MCF 10A (cell line): ENCODE data around the gene SLC49A4. TPM values are rescaled to one million over a fixed set of nuclear protein-coding genes. Genes with fewer than 3 reads are reported as not detected.

Experiments
- BruUV-seq: library from RNA; stranded (reverse); fragments of 400-500 nt; replicated peaks from 2 replicates; lab custom pipeline; 2021; lab: Mats Ljungman, UMichigan
- CTCF ChIA-PET: fragments of 300-600 bp; sonication (Branson Sonifier 250); formaldehyde crosslinking; extraction: SDS; loops from one replicate; lab custom pipeline; 2021; ENCODE audit warnings: antibody characterized with exemption, inconsistent platforms; lab: Yijun Ruan, JAX
- POLR2A ChIA-PET: fragments of 300-600, 350-650 bp; sonication (Branson Sonifier 250); formaldehyde crosslinking; extraction: SDS; loops from one replicate; lab custom pipeline; 2020; ENCODE audit warnings: antibody characterized with exemption, inconsistent platforms; lab: Yijun Ruan, JAX
- DNase-seq: peaks from one replicate; pipeline ENCODE4 v3.0.0-alpha.2; 2018; ENCODE audit not compliant: unreplicated experiment
- H3K27ac Mint-ChIP-seq: one replicate; pipeline ENCODE4 v1.8.0; 2022; ENCODE audit warnings: mild to moderate bottlenecking, low read depth, mixed read lengths; ENCODE audit not compliant: unreplicated experiment
- H3K27me3 Mint-ChIP-seq: one replicate; pipeline ENCODE4 v1.8.0; 2022; ENCODE audit warnings: mixed read lengths; ENCODE audit not compliant: insufficient read depth, unreplicated experiment
- H3K36me3 Mint-ChIP-seq: one replicate; pipeline ENCODE4 v1.8.0; 2022; ENCODE audit warnings: mild to moderate bottlenecking, moderate library complexity, mixed read lengths; ENCODE audit not compliant: insufficient read depth, unreplicated experiment
- H3K4me1 Mint-ChIP-seq: one replicate; pipeline ENCODE4 v1.8.0; 2022; ENCODE audit warnings: mixed read lengths; ENCODE audit not compliant: insufficient read depth, unreplicated experiment
- H3K4me3 Mint-ChIP-seq: one replicate; pipeline ENCODE4 v1.8.0; 2022; ENCODE audit warnings: mild to moderate bottlenecking, moderate library complexity, mixed read lengths; ENCODE audit not compliant: unreplicated experiment
- H3K9me3 Mint-ChIP-seq: one replicate; pipeline ENCODE4 v1.8.0; 2022; ENCODE audit warnings: mixed read lengths; ENCODE audit not compliant: unreplicated experiment
- CTCF ChIP-seq: fragments of 200-600 bp; IDR thresholded peaks from one replicate; pipeline ENCODE4 v1.8.0; 2022; ENCODE audit warnings: antibody characterized with exemption, mild to moderate bottlenecking; ENCODE audit not compliant: unreplicated experiment
- intact Hi-C: fragments of 100-400 bp; cut with micrococcal nuclease; formaldehyde crosslinking; loops from 2 replicates; pipeline ENCODE4 v1.14.1; 2022
- total RNA-seq: library from RNA; stranded (reverse); gene quantifications from 2 replicates; pipeline ENCODE4 v1.2.3, GENCODE V29; 2022

The SLC49A4 gene
- total RNA-seq, 1 experiment from 2014 or later: 11.4 TPM

DNA sequence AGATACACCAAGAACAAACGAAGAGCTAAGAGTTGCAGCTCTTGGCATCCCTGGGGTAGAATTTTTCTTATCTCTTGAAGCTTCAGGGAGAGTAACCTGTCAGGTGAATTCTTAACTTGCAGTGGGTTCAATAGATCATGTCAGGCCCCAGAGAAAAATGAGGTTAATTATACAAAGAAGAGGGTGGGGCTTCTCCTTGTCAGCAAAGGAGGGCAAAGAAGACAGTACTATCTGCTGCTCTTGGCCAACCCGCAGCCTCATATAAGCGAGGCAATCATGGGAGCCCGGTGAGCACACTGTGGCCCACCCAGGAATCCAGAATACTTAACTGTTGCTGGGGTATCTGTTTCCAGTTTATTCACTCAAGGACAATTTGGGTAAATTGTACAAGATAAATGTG, 122.5 kb downstream of the SLC49A4 start:
- POLR2A ChIA-PET: interaction anchor here (1.1 kb wide), 1 partner anchor 61 kb away, joined by 4 read pairs; no protein-coding TSS in a partner anchor
- intact Hi-C loops: no loop called here
- CTCF ChIA-PET: no interaction called here
- BruUV-seq: no TSS peak
- Mint-ChIP-seq H3K9me3 (no peaks in the 10 kb centered on the region), H3K27me3 (peaks cover 27% of the 10 kb centered on the region), H3K27ac (no peak overlapping the region), H3K36me3 (no peaks in the 10 kb centered on the region), H3K4me1 (no peaks in the 10 kb centered on the region), H3K4me3 (no peak overlapping the region)
- TF ChIP-seq CTCF: no peak
- no peak for DNase-seq

DNA sequence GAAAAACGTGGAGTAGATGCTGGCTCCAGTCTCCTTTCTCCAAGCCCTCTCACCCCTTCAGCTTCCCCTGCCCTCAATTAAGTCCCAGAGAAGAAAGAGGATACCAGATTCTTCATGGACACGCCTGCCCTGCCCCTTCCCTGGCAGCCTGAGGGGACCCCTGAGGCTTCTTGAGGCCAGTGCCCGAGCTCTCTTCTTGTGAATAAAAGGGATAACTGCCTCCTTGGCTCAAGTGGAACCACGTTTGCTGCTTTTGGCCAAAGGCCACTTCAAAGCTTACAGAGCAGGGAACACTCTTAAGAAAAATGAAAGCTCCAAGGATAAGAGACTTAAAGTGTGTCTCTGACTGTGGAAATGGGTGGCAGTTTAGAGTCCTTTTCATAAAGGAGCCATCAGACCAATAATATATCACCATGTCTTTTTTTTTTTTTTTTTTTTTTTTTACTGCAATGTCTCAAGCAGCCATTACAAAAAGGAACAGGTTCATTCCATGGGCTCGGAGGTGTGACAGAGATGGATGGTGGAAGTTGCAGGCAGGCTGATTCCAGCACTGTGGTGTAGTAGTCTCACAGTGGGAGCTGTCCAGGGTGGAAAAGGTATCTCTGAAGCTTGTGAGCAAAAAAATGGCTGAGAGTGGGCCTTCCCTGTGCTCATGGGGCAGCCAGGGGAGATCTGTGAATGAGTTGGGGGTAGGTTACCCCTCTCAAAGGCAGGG, 123.9 kb downstream of the SLC49A4 start:
- Mint-ChIP-seq H3K27me3 (peaks cover 27% of the 10 kb centered on the region), H3K4me3 (no peak overlapping the region), H3K9me3 (no peaks in the 10 kb centered on the region), H3K27ac (no peak overlapping the region), H3K36me3 (no peaks in the 10 kb centered on the region), H3K4me1 (no peaks in the 10 kb centered on the region)
- intact Hi-C loops: no loop called here
- CTCF ChIA-PET: interaction anchor here (0.6 to 0.7 kb wide), 2 partner anchors 35 to 249 kb away, joined by 3 read pairs; no protein-coding TSS in a partner anchor
- no TSS peak for BruUV-seq
- POLR2A ChIA-PET: no interaction called here
- peak; percentile 20 for DNase-seq
- no peak for TF ChIP-seq CTCF

DNA sequence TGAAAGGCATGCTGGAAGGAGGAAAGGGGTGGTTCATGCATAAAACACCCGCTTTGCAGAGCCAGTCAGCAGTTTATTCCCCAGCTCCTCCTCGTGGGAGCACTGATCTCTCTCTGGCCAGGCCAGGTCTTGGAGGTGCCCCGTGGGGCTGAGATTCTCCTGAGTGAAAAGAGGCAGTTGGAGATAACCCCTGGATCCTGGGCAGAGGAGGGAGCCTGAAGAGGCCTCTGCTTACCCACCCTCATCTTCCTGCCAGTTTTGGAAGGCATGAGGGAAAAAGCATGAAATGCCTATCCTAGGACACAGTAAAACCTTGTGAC, 124.4 kb downstream of the SLC49A4 start:
- no peaks in the 10 kb centered on the region for H3K4me1 Mint-ChIP-seq
- intact Hi-C loops: no loop called here
- peaks cover 27% of the 10 kb centered on the region for H3K27me3 Mint-ChIP-seq
- POLR2A ChIA-PET: no interaction called here
- no peaks in the 10 kb centered on the region for H3K36me3 Mint-ChIP-seq
- CTCF ChIA-PET: interaction anchor here (0.7 kb wide), 1 partner anchor 35 kb away, joined by 3 read pairs; no protein-coding TSS in a partner anchor
- H3K4me3 Mint-ChIP-seq: no peak overlapping the region
- BruUV-seq: no TSS peak
- no peak overlapping the region for H3K27ac Mint-ChIP-seq
- DNase-seq: no peak
- no peaks in the 10 kb centered on the region for H3K9me3 Mint-ChIP-seq
- TF ChIP-seq CTCF: no peak

DNA sequence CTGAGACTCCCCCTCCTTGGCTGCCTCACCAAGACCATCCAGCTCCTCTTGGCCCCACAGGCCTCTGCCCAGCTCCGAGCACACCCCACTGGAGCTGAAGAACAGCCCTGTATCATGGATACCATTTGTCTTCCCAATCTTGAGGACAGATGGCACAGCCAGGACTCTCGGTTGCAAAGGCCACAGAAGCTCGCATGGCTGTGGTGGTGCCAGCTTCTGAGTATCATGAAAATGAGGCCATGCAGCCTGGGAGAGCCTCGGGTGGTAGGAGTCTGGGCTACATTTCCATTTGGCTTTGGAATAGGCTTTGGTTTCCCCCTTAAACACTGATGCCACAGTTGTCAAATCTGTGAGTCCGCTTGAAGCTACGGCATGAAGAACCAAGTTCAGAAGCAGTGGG, 126.1 kb downstream of the SLC49A4 start:
- BruUV-seq: no TSS peak
- H3K36me3 Mint-ChIP-seq: no peaks in the 10 kb centered on the region
- H3K9me3 Mint-ChIP-seq: no peaks in the 10 kb centered on the region
- H3K27ac Mint-ChIP-seq: no peak overlapping the region
- H3K27me3 Mint-ChIP-seq: peaks cover 27% of the 10 kb centered on the region
- no peak overlapping the region for H3K4me3 Mint-ChIP-seq
- no peaks in the 10 kb centered on the region for H3K4me1 Mint-ChIP-seq
- ChIA-PET CTCF (interaction anchor here (0.6 to 1.2 kb wide), 2 partner anchors 9 to 23 kb away, joined by 3 read pairs; no protein-coding TSS in a partner anchor), POLR2A (no interaction called here)
- DNase-seq: no peak
- no peak for TF ChIP-seq CTCF
- intact Hi-C loops: no loop called here
